ENCODE results near the gene B4GALNT4.
"Not testable (repeated sequence)": the region's sequence is repeated elsewhere in the genome, so short reads cannot be mapped to it uniquely, and the experiment has no call there.

The B4GALNT4 gene

GRCh38 chr11:394034-394857 is 24.9 kb downstream of the B4GALNT4 start, which contains the start of gene PKP3:
Gene PKP3 (plus strand): TSS chr11:394209. CDS start chr11:394293, 84 bp downstream.
- DNase-seq: no peak

- no peak for DNase-seq
These were observed 25.8 kb downstream of the B4GALNT4 start for GRCh38 chr11:394858-395655.

GRCh38 chr11:395866-396265 is 26.6 kb downstream of the B4GALNT4 start:
- no peak for DNase-seq

- peak; percentile 36 to 43 for DNase-seq
These were observed 27.2 kb downstream of the B4GALNT4 start for GRCh38 chr11:396511-396947.

- DNase-seq: peak; percentile 66 to 71
These were observed 27.7 kb downstream of the B4GALNT4 start for GRCh38 chr11:396948-397548.

GRCh38 chr11:398826-399225 is 29.5 kb downstream of the B4GALNT4 start:
- DNase-seq: no peak

GRCh38 chr11:399731-400211 is 30.5 kb downstream of the B4GALNT4 start:
- no peak for DNase-seq

- DNase-seq: no peak
These were observed 31.0 kb downstream of the B4GALNT4 start for GRCh38 chr11:400241-400689.

GRCh38 chr11:401196-401595 is 31.9 kb downstream of the B4GALNT4 start:
- not testable (repeated sequence) for DNase-seq

GRCh38 chr11:403021-403760 is 33.9 kb downstream of the B4GALNT4 start:
- no peak for DNase-seq

GRCh38 chr11:403761-404431 is 34.6 kb downstream of the B4GALNT4 start:
- no peak for DNase-seq

GRCh38 chr11:404551-405264 is 35.4 kb downstream of the B4GALNT4 start:
- no peak for DNase-seq

- no peak for DNase-seq
These were observed 36.1 kb downstream of the B4GALNT4 start for GRCh38 chr11:405323-405953.

- DNase-seq: no peak
These were observed 36.9 kb downstream of the B4GALNT4 start for GRCh38 chr11:405954-406795.

- DNase-seq: peak; percentile 96
These were observed 37.7 kb downstream of the B4GALNT4 start for GRCh38 chr11:406796-407650.

- no peak for DNase-seq
These were observed 38.4 kb downstream of the B4GALNT4 start for GRCh38 chr11:407651-408123.

GRCh38 chr11:408154-409007 is 39.1 kb downstream of the B4GALNT4 start:
- DNase-seq: no peak
